ENCODE results near the gene C7orf25.

DNA sequence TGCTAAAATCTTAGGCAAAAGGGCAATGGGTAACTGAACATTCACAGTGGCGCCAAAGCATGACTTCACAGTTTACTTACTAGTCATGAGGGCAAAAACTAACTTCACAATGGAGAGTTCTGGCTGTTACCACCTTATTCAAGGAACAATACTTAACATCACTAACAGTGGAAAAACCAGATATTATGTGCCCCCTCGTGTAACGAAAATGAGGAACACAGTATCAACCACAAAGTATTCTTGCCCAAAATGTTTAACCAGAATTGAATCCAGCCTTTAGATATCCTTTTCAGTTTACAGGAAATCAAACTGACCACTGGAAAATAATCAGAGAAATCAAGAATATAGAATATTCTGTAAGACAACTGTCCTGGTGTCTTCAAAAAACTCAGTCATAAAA, 9.5 kb downstream of the C7orf25 start:
- TF ChIP-seq, protein P1, sequence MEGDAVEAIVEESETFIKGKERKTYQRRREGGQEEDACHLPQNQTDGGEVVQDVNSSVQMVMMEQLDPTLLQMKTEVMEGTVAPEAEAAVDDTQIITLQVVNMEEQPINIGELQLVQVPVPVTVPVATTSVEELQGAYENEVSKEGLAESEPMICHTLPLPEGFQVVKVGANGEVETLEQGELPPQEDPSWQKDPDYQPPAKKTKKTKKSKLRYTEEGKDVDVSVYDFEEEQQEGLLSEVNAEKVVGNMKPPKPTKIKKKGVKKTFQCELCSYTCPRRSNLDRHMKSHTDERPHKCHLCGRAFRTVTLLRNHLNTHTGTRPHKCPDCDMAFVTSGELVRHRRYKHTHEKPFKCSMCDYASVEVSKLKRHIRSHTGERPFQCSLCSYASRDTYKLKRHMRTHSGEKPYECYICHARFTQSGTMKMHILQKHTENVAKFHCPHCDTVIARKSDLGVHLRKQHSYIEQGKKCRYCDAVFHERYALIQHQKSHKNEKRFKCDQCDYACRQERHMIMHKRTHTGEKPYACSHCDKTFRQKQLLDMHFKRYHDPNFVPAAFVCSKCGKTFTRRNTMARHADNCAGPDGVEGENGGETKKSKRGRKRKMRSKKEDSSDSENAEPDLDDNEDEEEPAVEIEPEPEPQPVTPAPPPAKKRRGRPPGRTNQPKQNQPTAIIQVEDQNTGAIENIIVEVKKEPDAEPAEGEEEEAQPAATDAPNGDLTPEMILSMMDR (IDR thresholded peaks at IDR 0.05 in 2 of 3, conservative IDR thresholded peaks at IDR 0.05 in 1 of 3; ENCODE audit: control insufficient read depth in 2 of 3, extremely low read depth in 1 of 3, insufficient read depth in 1 of 3, low read depth in 3 of 3, low read length in 3 of 3), result no peak
- TF ChIP-seq POLR2A (IDR thresholded peaks at IDR 0.05; ENCODE audit: low read depth, low read length) (no peak), EZH2 (IDR thresholded peaks at IDR 0.05; ENCODE audit: borderline replicate concordance, control insufficient read depth, low read depth, low read length) (no peak), SRF (IDR thresholded peaks at IDR 0.05; ENCODE audit: low read depth in 2 of 2, low read length in 2 of 2) (no peak), MXI1 (IDR thresholded peaks at IDR 0.05; ENCODE audit: low read depth, low read length) (no peak)
- TF ChIP-seq, protein P2, sequence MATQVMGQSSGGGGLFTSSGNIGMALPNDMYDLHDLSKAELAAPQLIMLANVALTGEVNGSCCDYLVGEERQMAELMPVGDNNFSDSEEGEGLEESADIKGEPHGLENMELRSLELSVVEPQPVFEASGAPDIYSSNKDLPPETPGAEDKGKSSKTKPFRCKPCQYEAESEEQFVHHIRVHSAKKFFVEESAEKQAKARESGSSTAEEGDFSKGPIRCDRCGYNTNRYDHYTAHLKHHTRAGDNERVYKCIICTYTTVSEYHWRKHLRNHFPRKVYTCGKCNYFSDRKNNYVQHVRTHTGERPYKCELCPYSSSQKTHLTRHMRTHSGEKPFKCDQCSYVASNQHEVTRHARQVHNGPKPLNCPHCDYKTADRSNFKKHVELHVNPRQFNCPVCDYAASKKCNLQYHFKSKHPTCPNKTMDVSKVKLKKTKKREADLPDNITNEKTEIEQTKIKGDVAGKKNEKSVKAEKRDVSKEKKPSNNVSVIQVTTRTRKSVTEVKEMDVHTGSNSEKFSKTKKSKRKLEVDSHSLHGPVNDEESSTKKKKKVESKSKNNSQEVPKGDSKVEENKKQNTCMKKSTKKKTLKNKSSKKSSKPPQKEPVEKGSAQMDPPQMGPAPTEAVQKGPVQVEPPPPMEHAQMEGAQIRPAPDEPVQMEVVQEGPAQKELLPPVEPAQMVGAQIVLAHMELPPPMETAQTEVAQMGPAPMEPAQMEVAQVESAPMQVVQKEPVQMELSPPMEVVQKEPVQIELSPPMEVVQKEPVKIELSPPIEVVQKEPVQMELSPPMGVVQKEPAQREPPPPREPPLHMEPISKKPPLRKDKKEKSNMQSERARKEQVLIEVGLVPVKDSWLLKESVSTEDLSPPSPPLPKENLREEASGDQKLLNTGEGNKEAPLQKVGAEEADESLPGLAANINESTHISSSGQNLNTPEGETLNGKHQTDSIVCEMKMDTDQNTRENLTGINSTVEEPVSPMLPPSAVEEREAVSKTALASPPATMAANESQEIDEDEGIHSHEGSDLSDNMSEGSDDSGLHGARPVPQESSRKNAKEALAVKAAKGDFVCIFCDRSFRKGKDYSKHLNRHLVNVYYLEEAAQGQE (IDR thresholded peaks at IDR 0.05; ENCODE audit: low read depth, low read length), result no peak
- TF ChIP-seq, protein P3, sequence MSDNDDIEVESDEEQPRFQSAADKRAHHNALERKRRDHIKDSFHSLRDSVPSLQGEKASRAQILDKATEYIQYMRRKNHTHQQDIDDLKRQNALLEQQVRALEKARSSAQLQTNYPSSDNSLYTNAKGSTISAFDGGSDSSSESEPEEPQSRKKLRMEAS (IDR thresholded peaks at IDR 0.05; ENCODE audit: low read depth, low read length), result no peak

Data from GM12878 (cell line).